ENCODE results near the gene RIMBP2. TPM values are rescaled to one million over a fixed set of nuclear protein-coding genes. Genes with fewer than 3 reads are reported as not detected.

The RIMBP2 gene
- total RNA-seq, 1 donor from 2014 or later = not detected

DNA sequence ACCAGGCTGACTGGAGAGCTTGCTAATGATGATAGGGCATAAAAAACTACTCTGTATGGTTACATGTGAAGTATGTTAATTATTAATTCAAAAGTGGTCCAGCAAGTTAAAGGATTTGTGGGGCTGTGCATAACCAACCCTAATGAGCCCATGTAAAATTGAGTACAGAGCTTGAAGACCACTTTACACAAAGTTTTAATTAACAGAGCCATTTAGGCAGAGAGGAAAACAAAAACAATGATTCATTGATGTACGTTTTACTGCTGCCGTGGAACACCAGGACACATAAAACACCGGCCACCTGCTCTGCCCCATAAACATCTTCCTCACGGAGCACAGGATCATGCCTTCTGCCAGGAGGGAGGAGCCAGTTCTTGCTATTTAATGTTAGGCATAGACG is 83.5 kb downstream of the RIMBP2 start:
- H3K36me3 Mint-ChIP-seq (ENCODE audit: low read depth) = no peaks in the 10 kb centered on the region
- H3K9me3 Mint-ChIP-seq = no peaks in the 10 kb centered on the region
- DNase-seq (ENCODE audit: low spot score) = no peak
- intact Hi-C loops (cut with micrococcal nuclease) = no loop called here
- peaks cover 2% of the 10 kb centered on the region for H3K27me3 Mint-ChIP-seq (ENCODE audit: insufficient read depth)
- no peak overlapping the region for H3K4me3 Mint-ChIP-seq
- H3K4me1 Mint-ChIP-seq (ENCODE audit: low read depth) = no peaks in the 10 kb centered on the region
- H3K27ac Mint-ChIP-seq = no peak overlapping the region

DNA sequence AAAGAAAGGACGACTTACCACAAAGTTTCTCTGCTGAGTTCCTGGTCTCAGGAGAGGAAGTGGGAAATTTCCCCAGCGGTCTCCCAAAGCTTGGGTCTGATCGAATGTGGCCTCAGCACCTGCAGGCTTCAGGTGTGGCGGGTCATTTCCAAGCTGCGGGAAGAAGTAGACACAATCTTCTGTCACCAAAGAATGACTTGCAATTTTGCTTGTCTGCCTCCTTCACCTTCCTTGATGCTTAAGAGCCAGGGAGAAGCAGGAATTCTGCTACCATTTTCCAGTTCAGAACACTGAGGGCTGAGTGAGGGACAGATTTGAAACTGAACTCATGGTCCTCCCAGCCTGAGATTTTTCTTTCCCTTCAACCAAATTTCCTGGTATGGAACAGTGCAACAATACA is 87.8 kb downstream of the RIMBP2 start:
- Mint-ChIP-seq H3K4me3 (no peak overlapping the region), H3K4me1 (ENCODE audit: low read depth) (no peaks in the 10 kb centered on the region), H3K36me3 (ENCODE audit: low read depth) (no peaks in the 10 kb centered on the region), H3K27me3 (ENCODE audit: insufficient read depth) (peaks cover 2% of the 10 kb centered on the region), H3K9me3 (no peaks in the 10 kb centered on the region), H3K27ac (no peak overlapping the region)
- no peak for DNase-seq (ENCODE audit: low spot score)
- intact Hi-C loops (cut with micrococcal nuclease) = no loop called here

DNA sequence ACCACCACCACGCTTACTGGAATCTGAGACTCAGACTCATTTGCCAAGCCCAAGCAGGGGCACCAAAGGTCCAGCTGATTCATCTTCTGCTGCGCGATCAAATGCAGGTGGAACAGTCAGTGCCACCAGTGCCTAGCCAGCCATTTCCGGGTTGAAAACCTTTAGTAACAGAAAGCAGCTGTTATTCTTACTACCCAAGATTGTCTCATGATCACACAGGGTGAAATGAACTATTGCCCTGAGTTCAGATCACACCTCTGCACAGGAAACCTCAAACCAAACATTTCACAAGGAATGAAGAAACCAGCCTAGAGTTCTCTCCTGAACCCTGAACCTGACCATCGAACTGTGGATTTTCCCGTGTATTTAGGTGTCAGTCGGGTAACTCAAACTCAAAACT is 88.9 kb downstream of the RIMBP2 start:
- no peaks in the 10 kb centered on the region for H3K36me3 Mint-ChIP-seq (ENCODE audit: low read depth)
- H3K27me3 Mint-ChIP-seq (ENCODE audit: insufficient read depth) = peaks cover 2% of the 10 kb centered on the region
- intact Hi-C loops (cut with micrococcal nuclease) = no loop called here
- no peak overlapping the region for H3K27ac Mint-ChIP-seq
- H3K4me1 Mint-ChIP-seq (ENCODE audit: low read depth) = no peaks in the 10 kb centered on the region
- no peak overlapping the region for H3K4me3 Mint-ChIP-seq
- no peak for DNase-seq (ENCODE audit: low spot score)
- no peaks in the 10 kb centered on the region for H3K9me3 Mint-ChIP-seq

DNA sequence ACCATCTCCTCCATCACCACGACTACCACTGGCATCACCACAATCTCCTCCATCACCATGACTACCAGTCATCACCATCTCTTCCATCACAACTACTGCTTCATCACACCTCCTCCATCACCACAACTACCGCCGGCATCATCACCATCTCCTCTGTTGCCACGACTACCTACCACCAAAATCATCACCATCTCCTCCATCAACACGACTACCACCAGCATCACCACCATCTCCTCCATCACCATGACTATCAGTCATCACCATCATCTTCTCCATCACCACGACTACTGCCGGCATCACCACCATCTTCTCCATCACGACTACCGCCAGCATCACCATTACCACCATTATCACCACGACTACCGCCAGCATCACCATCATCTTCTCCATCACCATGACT is 89.5 kb downstream of the RIMBP2 start:
- H3K36me3 Mint-ChIP-seq (ENCODE audit: low read depth) = no peaks in the 10 kb centered on the region
- intact Hi-C loops (cut with micrococcal nuclease) = no loop called here
- H3K27me3 Mint-ChIP-seq (ENCODE audit: insufficient read depth) = peaks cover 2% of the 10 kb centered on the region
- H3K4me3 Mint-ChIP-seq = no peak overlapping the region
- H3K4me1 Mint-ChIP-seq (ENCODE audit: low read depth) = no peaks in the 10 kb centered on the region
- H3K9me3 Mint-ChIP-seq = no peaks in the 10 kb centered on the region
- DNase-seq (ENCODE audit: low spot score) = no peak
- H3K27ac Mint-ChIP-seq = no peak overlapping the region

DNA sequence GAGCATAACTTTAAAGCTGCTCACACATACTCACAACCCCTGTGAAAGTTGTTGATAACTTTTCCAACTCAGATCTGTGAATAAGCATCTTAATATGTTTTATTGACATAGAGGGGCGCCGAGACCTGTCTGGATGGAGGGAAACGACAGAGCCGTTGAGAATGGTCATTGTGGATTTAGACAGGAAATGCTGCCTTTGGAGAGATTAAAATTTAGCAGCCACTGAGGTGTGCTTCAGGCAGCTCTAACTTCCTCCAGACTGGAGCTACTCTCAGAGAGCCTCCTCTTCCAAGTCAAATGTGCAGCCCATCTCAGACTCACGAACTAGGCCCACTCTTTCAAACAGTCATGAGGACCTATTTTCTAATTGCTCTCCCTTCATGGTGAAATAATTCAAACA is 90.9 kb downstream of the RIMBP2 start:
- DNase-seq (ENCODE audit: low spot score) = no peak
- no peak overlapping the region for H3K4me3 Mint-ChIP-seq
- H3K4me1 Mint-ChIP-seq (ENCODE audit: low read depth) = no peaks in the 10 kb centered on the region
- peaks cover 2% of the 10 kb centered on the region for H3K27me3 Mint-ChIP-seq (ENCODE audit: insufficient read depth)
- no peak overlapping the region for H3K27ac Mint-ChIP-seq
- intact Hi-C loops (cut with micrococcal nuclease) = no loop called here
- no peaks in the 10 kb centered on the region for H3K36me3 Mint-ChIP-seq (ENCODE audit: low read depth)
- no peaks in the 10 kb centered on the region for H3K9me3 Mint-ChIP-seq

DNA sequence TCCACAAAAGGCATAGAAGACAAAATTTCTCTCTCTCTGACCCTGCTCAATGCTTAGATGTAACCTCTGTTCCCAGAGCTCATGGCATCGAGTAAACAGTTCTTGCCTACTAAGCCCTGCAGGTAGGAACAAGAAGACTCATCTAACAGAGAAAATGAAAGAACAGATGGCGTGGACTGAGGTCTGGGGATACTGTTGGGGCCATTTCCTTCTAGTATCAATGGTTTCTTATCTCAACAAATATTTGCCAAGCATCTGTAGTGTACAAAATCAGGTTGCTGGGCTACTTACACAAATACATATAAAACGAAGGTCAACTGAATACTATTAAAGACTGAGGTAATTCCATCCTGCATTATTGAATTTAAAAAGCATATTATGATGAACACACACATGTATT is 93.3 kb downstream of the RIMBP2 start:
- no peaks in the 10 kb centered on the region for H3K9me3 Mint-ChIP-seq
- no peaks in the 10 kb centered on the region for H3K4me1 Mint-ChIP-seq (ENCODE audit: low read depth)
- H3K27ac Mint-ChIP-seq = no peak overlapping the region
- no peaks in the 10 kb centered on the region for H3K36me3 Mint-ChIP-seq (ENCODE audit: low read depth)
- H3K4me3 Mint-ChIP-seq = no peak overlapping the region
- no peak for DNase-seq (ENCODE audit: low spot score)
- no peaks in the 10 kb centered on the region for H3K27me3 Mint-ChIP-seq (ENCODE audit: insufficient read depth)
- intact Hi-C loops (cut with micrococcal nuclease) = no loop called here

DNA sequence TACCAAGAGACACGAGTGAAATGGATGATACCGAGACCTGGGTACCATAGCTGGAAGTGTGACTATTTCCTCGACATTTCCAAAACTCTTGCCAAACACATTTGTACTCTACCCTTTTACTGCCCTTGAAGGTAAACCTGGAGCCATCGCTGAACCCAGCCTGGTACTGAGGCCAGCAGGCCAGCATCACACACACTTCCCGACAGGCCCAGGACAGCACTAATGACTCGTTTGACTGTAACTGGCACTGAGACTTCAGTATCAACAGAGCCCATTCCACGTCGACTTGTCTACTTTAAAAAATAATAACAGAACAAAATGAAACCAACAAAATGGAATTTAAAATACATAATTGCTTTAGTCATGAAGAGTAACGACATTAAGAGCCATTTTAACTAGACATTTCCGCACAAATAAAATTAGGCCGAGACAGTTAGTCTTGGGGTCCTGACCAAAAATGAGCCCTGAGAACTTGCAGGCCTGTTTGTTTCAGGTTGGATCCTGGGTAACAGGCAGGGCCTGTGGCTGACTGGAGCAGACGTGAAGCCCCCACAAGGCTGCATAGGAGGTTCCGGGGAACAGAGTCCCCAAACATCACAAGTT is 94.3 kb downstream of the RIMBP2 start:
- intact Hi-C loops (cut with micrococcal nuclease) = no loop called here
- DNase-seq (ENCODE audit: low spot score) = no peak

DNA sequence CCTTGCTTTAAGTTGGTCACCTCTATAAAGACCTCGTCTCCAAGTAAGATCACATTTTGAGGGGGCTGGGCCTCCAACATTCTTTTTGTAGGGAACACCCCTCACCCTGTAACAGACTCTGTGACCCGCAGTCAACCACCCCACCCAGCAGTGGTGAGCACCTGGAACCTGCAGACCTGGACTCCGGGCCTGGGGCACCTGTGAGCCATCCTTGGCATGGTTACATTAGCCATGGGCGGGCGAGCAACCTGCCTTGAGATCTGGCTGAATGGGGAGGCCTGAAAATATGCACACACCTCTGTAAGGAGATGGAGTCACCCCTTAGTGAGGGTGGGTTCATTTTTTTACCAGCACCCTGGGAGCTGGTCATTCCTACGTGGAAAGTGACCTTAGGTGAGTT is 95.3 kb downstream of the RIMBP2 start:
- no peak for DNase-seq (ENCODE audit: low spot score)
- intact Hi-C loops (cut with micrococcal nuclease) = no loop called here

More for the DNA sequence above, 94.3 kb downstream of the RIMBP2 start:
- no peak overlapping the region for H3K4me3 Mint-ChIP-seq
- H3K9me3 Mint-ChIP-seq = no peaks in the 10 kb centered on the region
- H3K4me1 Mint-ChIP-seq (ENCODE audit: low read depth) = no peaks in the 10 kb centered on the region
- no peaks in the 10 kb centered on the region for H3K27me3 Mint-ChIP-seq (ENCODE audit: insufficient read depth)
- H3K27ac Mint-ChIP-seq = no peak overlapping the region
- no peaks in the 10 kb centered on the region for H3K36me3 Mint-ChIP-seq (ENCODE audit: low read depth)

DNA sequence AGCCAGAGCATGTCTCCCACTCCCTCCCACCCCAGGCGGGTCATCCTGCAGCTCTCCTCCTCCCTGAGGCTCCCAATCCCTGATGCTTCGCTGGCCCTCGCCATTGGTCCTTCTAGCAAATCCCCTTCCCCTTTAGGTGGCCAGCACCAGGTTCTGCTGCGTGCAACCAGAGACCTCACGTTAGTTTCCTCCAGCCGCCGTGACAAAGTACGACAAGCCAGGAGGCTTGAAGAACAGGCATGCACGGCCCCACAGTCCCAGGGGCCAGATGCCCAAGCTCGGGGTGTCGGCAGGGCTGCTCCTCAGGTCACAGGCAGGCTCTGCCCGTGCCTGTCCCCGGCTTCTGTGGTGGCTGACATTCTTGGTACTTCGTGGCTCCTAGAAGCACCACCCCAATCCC is 95.8 kb downstream of the RIMBP2 start:
- H3K9me3 Mint-ChIP-seq = no peaks in the 10 kb centered on the region
- H3K4me1 Mint-ChIP-seq (ENCODE audit: low read depth) = no peaks in the 10 kb centered on the region
- no peak for DNase-seq (ENCODE audit: low spot score)
- H3K27ac Mint-ChIP-seq = no peak overlapping the region
- intact Hi-C loops (cut with micrococcal nuclease) = no loop called here
- H3K27me3 Mint-ChIP-seq (ENCODE audit: insufficient read depth) = no peaks in the 10 kb centered on the region
- H3K36me3 Mint-ChIP-seq (ENCODE audit: low read depth) = no peaks in the 10 kb centered on the region
- H3K4me3 Mint-ChIP-seq = no peak overlapping the region

More for the DNA sequence above, 95.3 kb downstream of the RIMBP2 start:
- H3K4me3 Mint-ChIP-seq = no peak overlapping the region
- H3K9me3 Mint-ChIP-seq = no peaks in the 10 kb centered on the region
- no peaks in the 10 kb centered on the region for H3K36me3 Mint-ChIP-seq (ENCODE audit: low read depth)
- H3K27me3 Mint-ChIP-seq (ENCODE audit: insufficient read depth) = no peaks in the 10 kb centered on the region
- no peaks in the 10 kb centered on the region for H3K4me1 Mint-ChIP-seq (ENCODE audit: low read depth)
- H3K27ac Mint-ChIP-seq = no peak overlapping the region

DNA sequence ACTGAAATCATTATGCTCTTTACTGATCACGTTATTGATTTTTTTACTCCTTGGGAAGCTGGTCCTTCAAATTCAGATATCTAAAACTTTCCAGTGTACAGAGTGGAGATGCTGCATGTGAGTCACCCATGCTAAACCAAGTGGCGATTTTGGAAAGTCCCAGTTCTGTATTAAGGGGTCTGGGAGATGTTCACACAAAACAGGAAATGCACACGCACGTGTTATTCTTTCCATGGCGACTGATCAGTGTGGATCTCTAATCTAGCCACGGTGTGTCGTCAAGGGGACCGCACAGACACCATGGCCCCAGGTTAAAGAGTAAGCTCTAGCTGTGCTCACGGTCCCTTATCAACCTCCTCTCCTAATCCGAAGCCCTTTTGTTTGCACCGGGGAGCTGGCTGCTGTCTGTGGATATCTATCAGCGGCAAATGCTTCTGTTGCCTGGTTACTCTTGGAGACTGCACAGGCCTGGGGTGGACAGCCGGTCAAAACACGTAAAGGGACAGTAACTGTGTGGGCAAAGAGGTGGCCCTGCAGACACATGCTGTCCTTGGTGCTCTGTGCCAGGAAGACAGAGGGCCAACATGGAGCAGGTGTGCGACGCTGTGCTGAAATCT is 96.6 kb downstream of the RIMBP2 start:
- H3K4me3 Mint-ChIP-seq = no peak overlapping the region
- DNase-seq (ENCODE audit: low spot score) = no peak
- H3K27ac Mint-ChIP-seq = no peak overlapping the region
- no peaks in the 10 kb centered on the region for H3K4me1 Mint-ChIP-seq (ENCODE audit: low read depth)
- H3K9me3 Mint-ChIP-seq = no peaks in the 10 kb centered on the region
- H3K36me3 Mint-ChIP-seq (ENCODE audit: low read depth) = no peaks in the 10 kb centered on the region
- no peaks in the 10 kb centered on the region for H3K27me3 Mint-ChIP-seq (ENCODE audit: insufficient read depth)
- intact Hi-C loops (cut with micrococcal nuclease) = no loop called here

DNA sequence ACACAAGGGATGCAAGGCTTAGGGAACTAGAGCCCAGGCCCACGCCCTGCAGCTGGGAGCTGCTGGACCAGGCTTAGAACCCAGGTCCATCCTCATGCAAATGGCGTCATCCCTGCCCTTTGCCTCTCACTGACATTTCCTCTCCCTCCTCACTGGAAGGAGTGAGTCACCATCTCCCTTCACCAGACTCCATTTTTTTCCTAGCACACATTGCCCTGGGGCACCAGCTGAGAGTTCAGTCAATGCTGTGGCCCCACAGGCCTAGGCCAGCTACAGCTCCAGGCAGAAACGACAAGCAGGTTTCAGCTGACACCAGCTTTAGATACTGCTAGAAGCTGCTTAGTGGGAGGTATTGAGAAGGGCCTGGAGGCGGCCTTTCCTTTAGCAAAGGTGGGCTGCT is 98.9 kb downstream of the RIMBP2 start:
- H3K27ac Mint-ChIP-seq = no peak overlapping the region
- no peaks in the 10 kb centered on the region for H3K27me3 Mint-ChIP-seq (ENCODE audit: insufficient read depth)
- intact Hi-C loops (cut with micrococcal nuclease) = no loop called here
- H3K36me3 Mint-ChIP-seq (ENCODE audit: low read depth) = no peaks in the 10 kb centered on the region
- DNase-seq (ENCODE audit: low spot score) = no peak
- no peak overlapping the region for H3K4me3 Mint-ChIP-seq
- no peaks in the 10 kb centered on the region for H3K4me1 Mint-ChIP-seq (ENCODE audit: low read depth)
- no peaks in the 10 kb centered on the region for H3K9me3 Mint-ChIP-seq

DNA sequence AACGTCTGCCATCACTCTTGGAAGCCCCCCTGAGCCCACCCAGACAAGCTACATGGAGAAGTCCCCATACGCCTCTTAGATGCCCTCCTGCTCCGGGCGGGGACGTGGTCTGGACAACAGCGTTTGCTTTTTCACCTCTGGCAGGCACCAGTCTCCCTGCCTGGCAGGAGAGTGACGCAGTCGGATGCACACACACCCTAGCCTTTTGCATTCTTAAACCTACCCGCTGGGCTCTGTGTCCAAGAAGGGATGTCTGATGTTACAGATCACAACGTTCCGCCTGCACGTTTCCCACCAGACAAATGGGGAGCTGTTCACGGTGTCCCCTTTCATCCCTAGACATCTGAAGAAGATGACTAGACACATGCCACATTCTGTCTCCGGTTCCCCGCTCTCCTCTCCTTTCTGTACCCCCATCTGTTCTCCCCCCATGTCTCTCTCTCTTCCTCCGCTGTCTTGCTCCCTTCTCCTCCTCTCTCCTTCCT is 100.2 kb downstream of the RIMBP2 start:
- intact Hi-C loops (cut with micrococcal nuclease) = no loop called here
- H3K27ac Mint-ChIP-seq = no peak overlapping the region
- H3K9me3 Mint-ChIP-seq = no peaks in the 10 kb centered on the region
- H3K36me3 Mint-ChIP-seq (ENCODE audit: low read depth) = no peaks in the 10 kb centered on the region
- no peaks in the 10 kb centered on the region for H3K27me3 Mint-ChIP-seq (ENCODE audit: insufficient read depth)
- no peak for DNase-seq (ENCODE audit: low spot score)
- no peak overlapping the region for H3K4me3 Mint-ChIP-seq
- H3K4me1 Mint-ChIP-seq (ENCODE audit: low read depth) = no peaks in the 10 kb centered on the region

DNA sequence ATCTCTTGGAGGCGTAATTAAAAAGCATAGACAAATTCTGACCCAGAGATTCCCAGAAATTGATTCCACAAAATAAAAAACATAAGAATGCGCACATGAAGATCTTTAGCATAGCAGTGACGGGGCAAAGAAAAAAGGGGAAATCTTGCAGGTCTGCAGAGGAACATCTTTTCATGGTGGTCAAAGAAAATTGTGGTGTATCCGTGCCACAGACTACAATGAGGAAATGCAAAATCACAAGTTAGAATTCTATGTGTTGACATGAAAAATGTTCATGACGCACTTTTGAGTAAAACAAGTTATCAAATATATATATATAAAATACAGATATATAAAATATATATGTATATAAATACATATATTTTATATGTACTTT is 101.6 kb downstream of the RIMBP2 start:
- no peaks in the 10 kb centered on the region for H3K9me3 Mint-ChIP-seq
- H3K4me1 Mint-ChIP-seq (ENCODE audit: low read depth) = no peaks in the 10 kb centered on the region
- intact Hi-C loops (cut with micrococcal nuclease) = no loop called here

More for the DNA sequence above, 101.6 kb downstream of the RIMBP2 start:
- no peaks in the 10 kb centered on the region for H3K27me3 Mint-ChIP-seq (ENCODE audit: insufficient read depth)
- no peak overlapping the region for H3K27ac Mint-ChIP-seq
- no peak overlapping the region for H3K4me3 Mint-ChIP-seq
- H3K36me3 Mint-ChIP-seq (ENCODE audit: low read depth) = no peaks in the 10 kb centered on the region
- DNase-seq (ENCODE audit: low spot score) = no peak

All from activated T-helper 1 cell treated with anti-CD3 and anti-CD28 coated beads, Interleukin-12 subunit alpha, Interleukin-12 subunit beta, Interleukin-2, Interleukin-4 antibody, amounts not matched to agents 30 ng/mL and 10 ng/mL and 1 ng/mL, durations not matched to agents 14 hours and 24 hours and 36 hours (primary cell).